ENCODE data around the gene CHAC1. TPM values are rescaled to one million over a fixed set of nuclear protein-coding genes. Genes with fewer than 3 reads are reported as not detected.

CHAC1 gene
- polyA plus RNA-seq, 1 experiment = 155 TPM

- Histone ChIP-seq H3K27me3 (ENCODE audit: control insufficient read depth, insufficient read depth, low read length) (peaks cover 31% of the 10 kb centered on the region), H3K4me3 (ENCODE audit: low read depth, low read length) (peak overlapping the region; percentile 51), H3K36me3 (ENCODE audit: control insufficient read depth, insufficient read depth, low read length) (0 out of 2 replicates have a peak, but pooled peaks cover 2% of the 10 kb centered on the region)
- POLR2A ChIA-PET = no interaction called here
- TF ChIP-seq CTCF (IDR thresholded peaks at IDR 0.05; ENCODE audit: insufficient read depth, low read depth, low read length) = peak; percentile 65
- CTCF ChIA-PET = interaction anchor here (1.0 to 7.1 kb wide), 10 partner anchors 10 to 182 kb away, joined by 3 to 89 read pairs (median 11); partner anchors contain the start of gene CHAC1
- DNase-seq (ENCODE audit: low read depth) = no peak
Observed at GRCh38 chr15:40930430-40931299, 22.6 kb upstream of the CHAC1 start.

- H3K36me3 ChIP-seq (ENCODE audit: control insufficient read depth, insufficient read depth, low read length) = 0 out of 2 replicates have a peak, but pooled peaks cover 2% of the 10 kb centered on the region
- ChIA-PET POLR2A (no interaction called here), CTCF (interaction anchor here (0.9 to 7.1 kb wide), 9 partner anchors 9 to 91 kb away, joined by 3 to 89 read pairs (median 18); no protein-coding TSS in a partner anchor)
- peaks cover 28% of the 10 kb centered on the region for H3K27me3 ChIP-seq (ENCODE audit: control insufficient read depth, insufficient read depth, low read length)
- no peak for TF ChIP-seq CTCF (IDR thresholded peaks at IDR 0.05; ENCODE audit: insufficient read depth, low read depth, low read length)
- H3K4me3 ChIP-seq (ENCODE audit: low read depth, low read length) = peak overlapping the region; percentile 51; the same call in 1 of the 2 replicates
- DNase-seq (ENCODE audit: low read depth) = no peak
Observed at GRCh38 chr15:40931300-40932142, 21.8 kb upstream of the CHAC1 start.

GRCh38 chr15:40932156-40932555 lies 21.1 kb upstream of the CHAC1 start:
- POLR2A ChIA-PET = no interaction called here
- H3K4me3 ChIP-seq (ENCODE audit: low read depth, low read length) = no peak overlapping the region
- no peak for TF ChIP-seq CTCF (IDR thresholded peaks at IDR 0.05; ENCODE audit: insufficient read depth, low read depth, low read length)
- H3K36me3 ChIP-seq (ENCODE audit: control insufficient read depth, insufficient read depth, low read length) = 0 out of 2 replicates have a peak, but pooled peaks cover 2% of the 10 kb centered on the region
- CTCF ChIA-PET = interaction anchor here (0.9 to 7.1 kb wide), 6 partner anchors 9 to 91 kb away, joined by 4 to 89 read pairs (median 24); no protein-coding TSS in a partner anchor
- H3K27me3 ChIP-seq (ENCODE audit: control insufficient read depth, insufficient read depth, low read length) = peaks cover 22% of the 10 kb centered on the region
- no peak for DNase-seq (ENCODE audit: low read depth)

- CTCF ChIA-PET = interaction anchor here (5.7 to 7.1 kb wide), 3 partner anchors 8 to 90 kb away, joined by 28 to 89 read pairs (median 52); no protein-coding TSS in a partner anchor
- no peak for TF ChIP-seq CTCF (IDR thresholded peaks at IDR 0.05; ENCODE audit: insufficient read depth, low read depth, low read length)
- H3K4me3 ChIP-seq (ENCODE audit: low read depth, low read length) = no peak overlapping the region
- POLR2A ChIA-PET = interaction anchor here (0.5 kb wide), 1 partner anchor 53 kb away, joined by 5 read pairs; no protein-coding TSS in a partner anchor
- no peak for DNase-seq (ENCODE audit: low read depth)
- H3K36me3 ChIP-seq (ENCODE audit: control insufficient read depth, insufficient read depth, low read length) = 0 out of 2 replicates have a peak, but pooled peaks cover 2% of the 10 kb centered on the region
- peaks cover 19% of the 10 kb centered on the region for H3K27me3 ChIP-seq (ENCODE audit: control insufficient read depth, insufficient read depth, low read length)
Observed at GRCh38 chr15:40932649-40933516, 20.4 kb upstream of the CHAC1 start.
